HepG2 (cell line): Measurements from ENCODE around the gene SPNS2. TPM values are rescaled to one million over a fixed set of nuclear protein-coding genes. Genes with fewer than 3 reads are reported as not detected.

Experiments used
- CTCF ChIP-seq: sonication (generic); formaldehyde crosslinking; IDR thresholded peaks from 2 replicates; pipeline ENCODE4 v1.5.0; 2020; ENCODE audit warnings: mild to moderate bottlenecking, missing genetic modification reagents, moderate library complexity
- IKZF5 ChIP-seq: IDR thresholded peaks from 2 replicates; pipeline ENCODE4 v1.6.1; 2018; ENCODE audit warnings: missing genetic modification reagents, mild to moderate bottlenecking, missing compliant biosample characterization
- NFATC3 ChIP-seq: sonication (generic); formaldehyde crosslinking; IDR thresholded peaks from 2 replicates; pipeline ENCODE4 v1.5.1; 2020; ENCODE audit warnings: mild to moderate bottlenecking, missing genetic modification reagents
- SATB2 ChIP-seq: sonication (generic); formaldehyde crosslinking; IDR thresholded peaks from 2 replicates; pipeline ENCODE4 v1.5.0; 2020; ENCODE audit warnings: missing genetic modification reagents
- ZBTB40 ChIP-seq, 2 experiments: fragments of 450-650 bp in 1 of 2; sonication (generic) in 1 of 2; formaldehyde crosslinking in 1 of 2; IDR thresholded peaks; 2 replicates each; pipeline versions ENCODE4 v1.6.1 to v1.8.0; 2016 to 2022; ENCODE audit warnings: antibody characterized with exemption in 1 of 2, mild to moderate bottlenecking in 1 of 2, missing genetic modification reagents in 1 of 2
- ZBTB43 ChIP-seq: sonication (generic); formaldehyde crosslinking; conservative IDR thresholded peaks from 2 replicates; pipeline ENCODE4 v1.4.0; 2020; ENCODE audit warnings: missing genetic modification reagents
- ZUFSP ChIP-seq: sonication (generic); formaldehyde crosslinking; IDR thresholded peaks from 2 replicates; pipeline ENCODE4 v1.9.0; 2021; ENCODE audit warnings: missing genetic modification reagents, mild to moderate bottlenecking, borderline replicate concordance
- polyA plus RNA-seq, 8 experiments: library from polyadenylated mRNA; depleted of rRNA in 3 of 8; stranded (reverse) in 7 of 8; unstranded in 1 of 8; fragments of >200 nt; fragmentation: Illumina TruSeq in 4 of 8; extraction: Trizol in 4 of 8; gene quantifications; 2 replicates each; pipeline versions ENCODE4 v1.2.1 to v1.2.3, GENCODE V29; 2011 to 2016; ENCODE audit warnings: low read depth in 4 of 8, missing spikeins in 1 of 8, mixed read lengths in 1 of 8; ENCODE audit not compliant: insufficient read depth in 1 of 8
- total RNA-seq, 5 experiments: library from RNA; depleted of rRNA; stranded (reverse); fragments of >200 nt; fragmentation: Illumina TruSeq; extraction: Trizol; gene quantifications; 2 replicates each; pipeline ENCODE4 v1.2.3, GENCODE V29; 2016; ENCODE audit warnings: low read depth in 1 of 5
- TF ChIP-seq, protein P1 (sequence below): IDR thresholded peaks from 2 replicates; pipeline ENCODE4 v1.6.1; 2016; ENCODE audit warnings: mild to moderate bottlenecking, missing biosample characterization, missing genetic modification reagents

The SPNS2 gene
- total and polyA plus RNA-seq, 2 of the 13 experiments (the other 11 are each of a cell fraction or from before 2014, with no cell fraction given): 0.01 TPM; not detected in 1

DNA sequence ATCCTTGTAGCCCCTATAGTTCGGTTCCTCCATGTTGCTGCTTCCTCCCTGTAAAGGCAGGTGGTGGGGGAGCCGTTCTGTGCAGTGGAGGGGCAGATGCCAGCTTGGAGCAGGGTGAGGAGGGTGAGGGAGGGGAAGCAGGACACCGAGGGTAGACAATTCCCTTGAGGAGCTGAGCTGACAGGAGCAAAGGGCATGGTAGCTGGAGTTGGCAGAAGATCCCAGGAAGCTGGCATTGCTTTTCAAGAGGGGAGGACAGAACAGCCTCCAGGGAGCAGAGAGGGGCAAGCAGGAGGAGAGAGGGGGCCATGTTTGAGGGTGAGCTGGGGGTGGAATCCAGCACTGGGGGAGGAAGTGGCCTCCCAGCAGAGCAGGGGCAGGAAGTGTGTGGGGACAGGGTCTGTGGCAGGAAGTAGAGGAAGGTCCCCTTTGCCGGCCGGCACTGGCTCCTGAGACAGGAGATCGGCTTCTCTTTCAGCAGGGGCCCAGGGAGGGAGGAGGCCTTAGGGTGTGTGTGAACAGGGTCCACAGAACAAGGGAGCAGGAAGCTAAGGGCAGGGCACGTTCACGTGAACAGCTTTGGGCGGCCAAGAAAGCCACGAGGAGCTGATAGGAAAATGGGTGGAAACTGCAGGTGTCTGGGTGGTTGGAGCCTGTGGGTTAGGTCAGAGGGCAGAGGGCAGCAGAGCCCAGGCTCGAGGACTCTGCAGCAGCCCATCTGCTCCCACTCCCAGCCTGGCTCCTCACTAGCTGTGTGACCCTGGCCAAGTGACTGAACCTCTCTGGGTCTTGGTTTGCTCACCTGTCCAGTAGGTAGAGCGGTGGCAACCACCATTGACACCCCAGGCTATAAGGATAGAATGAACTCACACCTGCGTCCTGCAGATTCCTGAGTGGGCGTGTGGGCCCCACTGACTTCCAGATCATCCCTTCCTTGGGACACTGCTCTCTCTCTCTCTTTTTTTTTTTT is 17.5 kb upstream of the SPNS2 start (continued):
- TF ChIP-seq CTCF (CRISPR knock-in tag) (peak; percentile 24; the same call in 1 of the 2 replicates), NFATC3 (no peak), SATB2 (CRISPR knock-in tag) (no peak), ZBTB43 (no peak), IKZF5 (CRISPR knock-in tag) (no peak), ZBTB40 (IDR thresholded peaks at IDR 0.05) (no peak), ZBTB40 (CRISPR knock-in tag; IDR thresholded peaks at IDR 0.05) (no peak), ZUFSP (CRISPR knock-in tag) (no peak)
- TF ChIP-seq, protein P1, sequence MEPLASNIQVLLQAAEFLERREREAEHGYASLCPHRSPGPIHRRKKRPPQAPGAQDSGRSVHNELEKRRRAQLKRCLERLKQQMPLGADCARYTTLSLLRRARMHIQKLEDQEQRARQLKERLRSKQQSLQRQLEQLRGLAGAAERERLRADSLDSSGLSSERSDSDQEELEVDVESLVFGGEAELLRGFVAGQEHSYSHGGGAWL: no peak
